ENCODE measurements around the gene TMEM126A.
A peak's percentile ranks its signal among the peaks of the same experiment; 100 is the strongest.
"Not testable (repeated sequence)": the region's sequence is repeated elsewhere in the genome, so short reads cannot be mapped to it uniquely, and the experiment has no call there.

TMEM126A gene

GRCh38 chr11:85647604-85648299 lies at the start of gene TMEM126A:
TSS of gene TMEM126A (plus strand) at chr11:85647967. CDS start at chr11:85650256, 2,289 bp downstream.
- peak; percentile 81 for DNase-seq

GRCh38 chr11:85599083-85599482 lies 48.7 kb upstream of the TMEM126A start:
- no peak for DNase-seq

- no peak for DNase-seq
These were observed 45.1 kb upstream of the TMEM126A start for GRCh38 chr11:85602526-85603213.

- no peak for DNase-seq
These were observed 44.5 kb upstream of the TMEM126A start for GRCh38 chr11:85603220-85603619.

GRCh38 chr11:85606237-85606636 lies 41.5 kb upstream of the TMEM126A start:
- not testable (repeated sequence) for DNase-seq

- not testable (repeated sequence) for DNase-seq
These were observed 39.1 kb upstream of the TMEM126A start for GRCh38 chr11:85608621-85609020.

- not testable (repeated sequence) for DNase-seq
These were observed 38.5 kb upstream of the TMEM126A start for GRCh38 chr11:85609286-85609685.

- not testable (repeated sequence) for DNase-seq
These were observed 36.1 kb upstream of the TMEM126A start for GRCh38 chr11:85611643-85612042.

- no peak for DNase-seq
These were observed 28.3 kb upstream of the TMEM126A start for GRCh38 chr11:85619499-85619898.

- DNase-seq, result no peak
These were observed 27.5 kb upstream of the TMEM126A start for GRCh38 chr11:85620256-85620655.

GRCh38 chr11:85626496-85626895 lies 21.3 kb upstream of the TMEM126A start:
- no peak for DNase-seq

- no peak for DNase-seq
These were observed 20.3 kb upstream of the TMEM126A start, which contains the start of gene DLG2 for GRCh38 chr11:85627332-85627997. TSS of gene DLG2 (minus strand) at chr11:85627344.

GRCh38 chr11:85627998-85628770 lies 19.6 kb upstream of the TMEM126A start, which contains the start of gene TMEM126B:
TSS of gene TMEM126B (plus strand) at chr11:85628593. CDS start at chr11:85628608, 15 bp downstream.
- DNase-seq, result peak; percentile 95

- no peak for DNase-seq
These were observed 18.9 kb upstream of the TMEM126A start for GRCh38 chr11:85628771-85629341.

- DNase-seq, result no peak
These were observed 13.0 kb upstream of the TMEM126A start for GRCh38 chr11:85634747-85635146.

- no peak for DNase-seq
These were observed 4.6 kb upstream of the TMEM126A start for GRCh38 chr11:85643191-85643614.

GRCh38 chr11:85647078-85647477 lies 689 bp upstream of the TMEM126A start:
- DNase-seq, result no peak

GRCh38 chr11:85651118-85651517 lies 3.4 kb downstream of the TMEM126A start:
- no peak for DNase-seq

- DNase-seq, result no peak
These were observed 5.2 kb downstream of the TMEM126A start for GRCh38 chr11:85652786-85653447.

GRCh38 chr11:85654343-85654742 lies 6.6 kb downstream of the TMEM126A start:
- DNase-seq, result not testable (repeated sequence)

- no peak for DNase-seq
These were observed 9.0 kb downstream of the TMEM126A start for GRCh38 chr11:85656777-85657176.

- no peak for DNase-seq
These were observed 10.4 kb downstream of the TMEM126A start for GRCh38 chr11:85658180-85658579.
